ENCODE data around the gene BAG5. TPM values are rescaled to one million over a fixed set of nuclear protein-coding genes. Genes with fewer than 3 reads are reported as not detected.
A peak's percentile ranks its signal among the peaks of the same experiment; 100 is the strongest.

The BAG5 gene
- total and polyA plus RNA-seq, 2 experiments from 2014 or later, result 25.8 to 28.6 TPM

DNA sequence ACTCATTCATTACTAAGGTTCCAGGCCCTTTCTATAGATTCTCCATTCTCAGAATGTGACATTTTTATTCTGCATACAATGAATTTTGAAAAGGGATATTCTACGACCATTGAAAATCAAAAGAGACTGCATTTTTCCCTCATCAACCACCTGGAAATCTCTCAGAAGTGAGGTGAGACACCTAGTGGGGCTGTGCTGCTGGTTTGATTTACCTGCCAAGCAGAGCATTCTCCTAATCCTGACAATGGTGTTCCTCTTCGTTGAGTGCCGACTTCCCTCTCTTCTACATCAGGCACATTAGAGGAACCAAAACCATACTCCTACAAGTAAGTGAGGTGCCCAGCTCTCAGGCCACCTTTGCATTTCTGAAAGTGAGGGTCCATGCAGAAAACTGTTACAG, 54.7 kb downstream of the BAG5 start:
- WGBS, 2 experiments (ENCODE audit: low coverage in 1 of 2, low lambda C conversion rate in 2 of 2, missing lambda C conversion rate in 2 of 2), result 90 to 97% methylated on average over 3 of the region's 3 CpGs
- H3K79me2 ChIP-seq (ENCODE audit: insufficient read depth), result peaks cover 17% of the 10 kb centered on the region

More for the DNA sequence above, 54.7 kb downstream of the BAG5 start:
- TF ChIP-seq EZH2 (IDR thresholded peaks at IDR 0.05; ENCODE audit: insufficient read depth, poor library complexity, severe bottlenecking), result no peak
- no peak for TF ChIP-seq EZH2phosphoT487 (IDR thresholded peaks at IDR 0.05; ENCODE audit: insufficient read depth, low read depth)
- Histone ChIP-seq H3K4me1 (ENCODE audit: insufficient read depth) (peaks cover 6% of the 10 kb centered on the region), H2AFZ (no peak overlapping the region), H3K9ac (no peak overlapping the region), H3K9me2 (ENCODE audit: insufficient read depth) (no peaks in the 10 kb centered on the region), H3K4me3 (no peak overlapping the region), H4K20me1 (ENCODE audit: insufficient read depth) (no peaks in the 10 kb centered on the region), H3K36me3 (ENCODE audit: low read depth) (peaks cover 32% of the 10 kb centered on the region), H3K27ac (no peak overlapping the region), H3K9me3 (ENCODE audit: low read depth) (no peaks in the 10 kb centered on the region), H3K27me3 (replicated peaks; ENCODE audit: insufficient read depth) (no peaks in the 10 kb centered on the region), H3K4me2 (ENCODE audit: unreplicated experiment) (no peak overlapping the region), H3F3A (ENCODE audit: insufficient read depth) (peaks cover 18% of the 10 kb centered on the region)
- no peak for DNase-seq
- in situ Hi-C loops (cut with MboI), result no loop called here

Small RNA genes lying within 50 kb of the gene (small RNA-seq; reads per million reads assigned to genes)
- gene RNU4-68P (ENCODE audit: low read depth, low replicate concordance), result 1.1 reads per million, percentile 48 among the genes with 10 or more reads in this experiment
- gene RNU7-160P (ENCODE audit: low read depth, low replicate concordance), result not detected

Other genes with a start within 250 kb of the BAG5 start
- gene EIF5, start 228.4 kb downstream of the BAG5 start, total RNA-seq (2014; rRNA removed; shearing (Covaris generic)), result 133 and 156 TPM in 2 replicates
- 502 and 518 TPM in 2 replicates for gene EIF5, start 228.4 kb downstream of the BAG5 start, polyA plus RNA-seq (2016; fragmentation: Nextera tagmentation; extraction: Ambion mirVana)
- gene MARK3, start 177.2 kb downstream of the BAG5 start, total RNA-seq (2014; rRNA removed; shearing (Covaris generic)), result 80.6 and 107 TPM in 2 replicates
- gene MARK3, start 177.2 kb downstream of the BAG5 start, polyA plus RNA-seq (2016; fragmentation: Nextera tagmentation; extraction: Ambion mirVana), result 32.3 and 32.9 TPM in 2 replicates
- gene CKB, start 39.8 kb downstream of the BAG5 start, total RNA-seq (2014; rRNA removed; shearing (Covaris generic)), result 18.5 and 27.2 TPM in 2 replicates
- gene CKB, start 39.8 kb downstream of the BAG5 start, polyA plus RNA-seq (2016; fragmentation: Nextera tagmentation; extraction: Ambion mirVana), result 28.0 and 32.2 TPM in 2 replicates
- 13.2 and 15.0 TPM in 2 replicates for gene TRMT61A, start 33.5 kb downstream of the BAG5 start, total RNA-seq (2014; rRNA removed; shearing (Covaris generic))
- gene TRMT61A, start 33.5 kb downstream of the BAG5 start, polyA plus RNA-seq (2016; fragmentation: Nextera tagmentation; extraction: Ambion mirVana), result 12.7 and 13.3 TPM in 2 replicates
- 28.9 and 45.8 TPM in 2 replicates for gene COA8, start 303 bp upstream of the BAG5 start, total RNA-seq (2014; rRNA removed; shearing (Covaris generic))
- gene COA8, start 303 bp upstream of the BAG5 start, polyA plus RNA-seq (2016; fragmentation: Nextera tagmentation; extraction: Ambion mirVana), result 96.3 and 108 TPM in 2 replicates
- gene KLC1, start 66.6 kb upstream of the BAG5 start, total RNA-seq (2014; rRNA removed; shearing (Covaris generic)), result 339 and 410 TPM in 2 replicates
- 177 and 184 TPM in 2 replicates for gene KLC1, start 66.6 kb upstream of the BAG5 start, polyA plus RNA-seq (2016; fragmentation: Nextera tagmentation; extraction: Ambion mirVana)
- 19.1 and 20.3 TPM in 2 replicates for gene XRCC3, start 152.8 kb upstream of the BAG5 start, total RNA-seq (2014; rRNA removed; shearing (Covaris generic))
- 4.0 and 4.9 TPM in 2 replicates for gene XRCC3, start 152.8 kb upstream of the BAG5 start, polyA plus RNA-seq (2016; fragmentation: Nextera tagmentation; extraction: Ambion mirVana)
- 60.3 and 77.4 TPM in 2 replicates for gene ZFYVE21, start 153.2 kb upstream of the BAG5 start, total RNA-seq (2014; rRNA removed; shearing (Covaris generic))
- 112 and 120 TPM in 2 replicates for gene ZFYVE21, start 153.2 kb upstream of the BAG5 start, polyA plus RNA-seq (2016; fragmentation: Nextera tagmentation; extraction: Ambion mirVana)